NCI-H2029 treated with DMSO at 0.1 percent for 48 hours (cell line): ENCODE measurements around the gene KCMF1.
"Not testable (repeated sequence)": the region's sequence is repeated elsewhere in the genome, so short reads cannot be mapped to it uniquely, and the experiment has no call there.

ENCODE experiments used
- DNase-seq: peaks from one replicate; lab custom pipeline; 2025; lab: John Stamatoyannopoulos, UW

The KCMF1 gene

GRCh38 chr2:84970868-84971509, at the start of gene KCMF1:
TSS of gene KCMF1 (plus strand) at chr2:84971161. CDS start at chr2:84971452, 291 bp downstream.
- DNase-seq, result no peak

DNA sequence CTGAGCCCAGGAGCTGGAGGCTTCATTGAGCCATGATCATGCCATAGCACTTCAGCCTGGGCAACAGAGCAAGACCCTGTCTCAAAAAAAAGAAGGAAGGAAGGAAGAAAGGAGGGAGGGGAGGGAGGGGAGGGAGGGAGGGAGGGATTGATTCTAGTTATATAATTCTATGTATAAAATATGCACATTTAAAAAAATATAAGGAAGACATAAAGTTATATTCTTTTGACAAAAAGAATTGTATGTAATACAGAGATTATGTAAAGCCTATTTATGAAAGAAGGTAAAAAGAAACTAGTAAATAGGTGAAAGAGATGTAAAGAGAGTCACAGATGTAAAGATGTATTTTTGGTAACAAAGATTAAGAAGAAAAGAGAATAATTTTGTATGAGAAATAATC, 48.0 kb upstream of the KCMF1 start:
- no peak for DNase-seq

DNA sequence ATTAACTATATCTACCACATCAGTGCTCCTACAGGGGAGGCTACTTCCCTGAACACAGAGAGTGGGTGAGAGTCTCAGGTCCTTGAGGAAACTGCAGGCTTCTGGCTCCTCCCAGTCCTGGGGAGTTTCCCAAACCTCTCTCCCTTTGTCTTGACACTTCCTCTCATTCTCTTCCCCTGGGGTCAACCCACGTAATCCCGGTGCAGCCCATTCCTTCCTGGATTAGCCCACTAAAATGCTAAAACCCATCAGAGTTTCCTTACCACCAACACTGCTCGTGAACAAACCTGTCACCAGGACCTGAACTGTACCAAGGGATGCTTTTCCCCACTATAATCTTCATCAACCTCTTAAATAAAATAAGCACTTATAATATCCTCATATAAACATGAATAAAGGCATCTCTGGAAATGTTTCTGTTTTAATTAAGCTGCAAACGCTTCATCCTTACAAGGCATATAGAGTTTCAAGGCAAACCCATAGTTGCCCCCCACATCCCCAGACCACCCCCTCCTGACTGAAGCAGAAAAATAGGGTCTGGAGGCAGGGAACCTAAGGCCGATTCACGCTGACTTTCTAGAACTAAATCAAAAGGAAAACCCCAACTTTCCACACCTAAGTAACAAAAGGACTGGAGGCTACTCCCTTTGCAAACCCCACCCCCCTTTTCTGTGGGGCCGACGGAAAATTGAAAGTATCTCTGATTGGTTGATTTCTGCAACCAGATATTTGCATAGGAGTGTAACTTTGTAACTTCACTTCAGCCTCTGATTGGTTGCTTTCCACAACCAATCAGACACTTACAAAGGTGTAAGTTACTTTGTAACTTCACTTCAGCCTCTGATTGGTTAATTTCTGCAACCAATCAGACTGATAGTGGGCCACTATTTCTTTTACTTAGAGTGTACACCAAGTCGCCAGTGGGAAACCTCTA, 46.5 kb upstream of the KCMF1 start:
- no peak for DNase-seq

GRCh38 chr2:84925336-84925723, 45.6 kb upstream of the KCMF1 start:
- DNase-seq, result no peak

- DNase-seq, result peak; percentile 80
These were observed 45.1 kb upstream of the KCMF1 start for GRCh38 chr2:84925724-84926376.

DNA sequence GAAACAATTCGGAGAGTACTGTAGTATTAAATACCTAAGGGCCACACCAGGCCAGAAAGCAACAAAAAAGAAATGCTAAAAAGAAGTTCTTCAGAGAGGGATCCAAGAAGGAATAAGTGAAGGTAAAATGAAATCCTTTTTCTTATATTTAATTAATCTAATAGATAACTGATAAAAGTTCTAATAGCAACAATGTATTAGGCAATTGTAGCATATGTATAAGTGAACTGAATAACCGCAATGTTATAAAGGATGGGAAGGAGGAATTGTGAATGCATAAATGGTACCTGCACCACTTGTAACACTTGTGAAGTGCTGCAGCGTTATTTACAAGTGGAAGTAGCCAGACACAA, 43.7 kb upstream of the KCMF1 start:
- DNase-seq, result no peak

DNA sequence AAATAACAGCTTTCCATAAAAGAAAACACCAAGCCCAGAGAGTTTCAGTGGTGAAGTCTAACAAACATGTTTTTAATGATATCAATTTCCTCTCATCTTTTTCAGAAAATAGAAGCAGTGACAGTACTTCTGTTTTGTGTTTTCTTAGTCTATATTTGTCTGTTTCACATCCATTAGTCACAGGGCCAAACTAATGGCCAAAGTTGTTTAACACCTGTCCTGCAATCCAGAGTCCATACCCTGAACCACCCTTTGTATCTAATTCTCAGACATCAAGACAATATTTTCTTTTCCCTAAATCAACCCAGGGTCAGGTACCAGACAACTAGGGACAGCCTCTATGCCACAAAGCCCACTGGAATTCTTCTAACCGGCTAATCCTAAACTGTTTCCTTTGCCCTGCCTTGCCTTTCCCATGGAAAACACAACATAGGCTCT, 39.6 kb upstream of the KCMF1 start:
- no peak for DNase-seq

- no peak for DNase-seq
These were observed 32.6 kb upstream of the KCMF1 start for GRCh38 chr2:84938194-84938879.

- DNase-seq, result no peak
These were observed 31.4 kb upstream of the KCMF1 start for GRCh38 chr2:84939426-84940087.

GRCh38 chr2:84940088-84940470, 30.9 kb upstream of the KCMF1 start:
- DNase-seq, result no peak

- no peak for DNase-seq
These were observed 30.0 kb upstream of the KCMF1 start for GRCh38 chr2:84940831-84941412.

DNA sequence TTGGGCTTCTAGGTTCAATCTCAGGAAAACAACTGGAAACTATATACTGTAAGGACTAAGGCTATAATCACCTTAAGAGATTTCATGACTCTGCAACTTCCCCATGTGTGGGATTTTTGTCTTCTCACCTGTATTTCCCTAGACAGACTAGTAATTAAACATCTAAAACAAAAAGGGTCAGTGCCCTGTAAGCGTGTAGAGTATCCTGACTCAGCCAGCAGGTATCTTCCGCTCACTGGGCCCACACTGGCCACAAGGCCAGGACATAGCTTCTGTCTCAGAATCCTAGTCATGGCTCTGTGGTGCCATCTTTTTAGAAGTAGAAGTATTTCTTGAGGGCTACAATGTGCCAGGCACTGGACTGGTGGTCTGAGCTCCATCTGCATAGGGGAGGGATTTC, 28.8 kb upstream of the KCMF1 start:
- DNase-seq, result no peak

DNA sequence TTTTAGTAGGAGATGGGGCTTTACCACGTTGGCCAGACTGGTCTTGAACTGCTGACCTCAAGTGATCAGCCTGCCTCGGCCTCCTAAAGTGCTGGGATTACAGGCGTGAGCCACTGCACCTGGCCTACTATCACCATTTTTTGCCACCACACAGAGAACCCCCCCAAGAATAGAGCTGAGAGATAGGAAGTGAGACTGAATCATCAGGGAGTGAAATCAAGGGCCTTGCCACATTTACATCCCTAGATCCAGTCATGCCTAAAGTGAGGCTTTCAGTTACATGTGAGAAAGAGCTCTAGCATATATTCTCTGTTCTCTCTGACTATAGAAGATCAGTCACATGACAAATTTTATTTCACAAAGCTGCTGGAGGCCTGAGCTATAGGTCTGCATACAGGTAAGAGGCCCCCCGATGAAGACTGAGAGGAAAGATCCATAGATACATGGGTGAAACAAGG, 28.0 kb upstream of the KCMF1 start:
- DNase-seq, result no peak

- DNase-seq, result no peak
These were observed 26.6 kb upstream of the KCMF1 start for GRCh38 chr2:84944295-84944909.

DNA sequence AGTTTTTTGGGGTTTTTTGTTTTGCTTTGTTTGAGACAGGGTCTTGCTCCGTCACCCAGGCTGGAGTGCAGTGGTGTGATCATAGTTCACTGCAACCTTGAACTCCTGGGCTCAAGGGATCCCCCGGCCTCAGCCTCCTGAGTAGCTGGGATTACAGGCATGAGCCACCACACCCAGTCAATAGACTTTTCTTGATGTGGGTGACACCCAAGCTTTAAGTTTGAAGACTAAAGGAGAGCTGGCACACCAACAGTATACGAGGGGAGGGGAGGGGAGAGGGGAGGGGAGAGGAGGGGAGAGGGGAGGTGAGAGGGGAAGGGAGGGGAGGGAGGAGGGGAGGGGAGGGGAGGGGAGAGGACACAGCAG, 25.1 kb upstream of the KCMF1 start:
- DNase-seq, result not testable (repeated sequence)

DNA sequence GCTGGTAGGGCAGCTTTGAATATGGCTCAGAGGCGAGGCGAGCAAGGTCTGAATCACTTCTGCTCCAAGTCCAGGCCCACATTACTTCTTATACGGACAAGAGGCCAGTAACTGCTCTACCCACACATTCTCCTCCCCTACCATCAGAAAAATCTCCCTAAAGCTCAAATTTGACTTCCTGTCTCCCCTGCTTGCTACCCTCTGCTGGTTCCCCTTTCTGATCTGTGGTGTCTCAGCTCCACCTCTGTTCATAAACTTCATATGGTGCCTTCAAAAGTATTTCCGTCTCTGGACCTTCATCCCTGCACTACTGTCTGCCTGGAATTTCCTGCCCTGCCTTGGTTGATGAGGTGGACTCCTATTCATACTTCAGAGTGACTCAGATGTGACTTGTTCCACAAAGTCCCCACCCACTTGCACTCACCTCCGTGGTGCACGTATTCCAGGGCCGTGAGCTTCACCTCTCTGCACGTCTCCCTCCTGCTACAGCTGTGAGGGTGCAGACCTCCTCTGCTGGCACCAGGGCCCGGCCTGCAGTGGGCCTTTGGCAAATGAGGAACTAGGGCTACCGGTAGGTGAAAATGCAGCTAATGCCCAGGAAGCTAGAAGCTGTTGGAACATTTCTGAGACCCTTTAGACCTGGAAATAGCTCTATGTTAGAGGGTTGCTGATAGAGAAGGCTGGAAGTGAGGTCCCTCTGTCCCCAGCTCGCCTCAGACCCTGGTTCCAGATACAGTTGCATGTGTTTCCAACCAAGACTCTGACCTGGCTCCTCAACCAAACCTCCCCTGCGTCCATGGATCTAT, 24.6 kb upstream of the KCMF1 start:
- DNase-seq, result no peak

DNA sequence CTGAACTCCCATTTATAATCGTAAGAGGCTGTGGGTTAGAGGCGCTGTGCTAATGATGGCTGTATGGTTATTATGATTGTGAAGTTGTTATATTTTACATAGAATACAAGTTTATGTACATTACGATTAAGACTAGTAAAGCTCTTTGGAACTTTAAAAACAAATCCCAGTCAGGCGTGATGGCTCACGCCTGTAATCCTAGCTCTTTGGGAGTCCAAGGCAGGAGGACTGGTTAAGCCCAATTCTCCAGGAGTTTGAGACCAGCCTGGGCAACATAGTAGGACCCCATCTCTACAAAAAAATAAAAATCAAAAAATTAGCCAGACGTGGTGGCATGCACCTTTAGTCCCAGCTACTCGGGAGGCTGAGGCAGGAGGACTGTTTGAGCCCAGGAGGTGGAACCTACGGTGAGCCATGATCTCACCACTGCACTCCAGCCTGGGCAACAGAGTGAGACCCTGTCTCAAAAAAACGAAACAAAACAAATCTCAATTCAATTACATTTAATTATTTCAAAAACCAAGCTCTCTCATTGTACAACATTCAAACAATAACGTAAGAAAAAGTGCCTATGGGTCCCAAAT, 23.9 kb upstream of the KCMF1 start:
- no peak for DNase-seq

- no peak for DNase-seq
These were observed 17.4 kb upstream of the KCMF1 start for GRCh38 chr2:84953535-84953934.

DNA sequence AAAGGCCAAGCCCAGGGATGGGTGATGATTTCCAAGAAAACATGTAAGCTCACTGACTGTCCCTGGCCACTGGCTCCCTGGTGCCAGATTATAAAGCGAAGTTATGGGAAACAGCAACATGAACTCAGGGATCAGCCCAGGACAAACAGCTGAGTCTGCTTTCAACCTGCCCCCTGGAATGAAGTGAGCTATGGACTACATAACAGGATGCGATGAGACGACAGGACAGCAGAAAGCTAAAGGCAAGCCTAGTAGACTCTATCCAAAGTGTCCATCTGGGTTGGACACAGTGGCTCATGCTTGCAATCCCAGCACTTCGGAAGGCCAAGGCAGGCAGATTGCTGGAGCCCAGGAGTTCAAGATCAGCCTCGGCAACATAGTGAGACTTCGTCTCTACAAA, 16.6 kb upstream of the KCMF1 start:
- no peak for DNase-seq
